SU-DHL-6 (cell line): Measurements from ENCODE around the gene PRLR.

Experiments
- EZH2phosphoT487 ChIP-seq: fragments of 200-600 bp; sonication (generic), shearing (Covaris generic); conservative IDR thresholded peaks from 2 replicates; pipeline ENCODE4 v1.6.1; 2018; ENCODE audit warnings: mild to moderate bottlenecking, antibody characterized with exemption, low read length, moderate library complexity, mixed read lengths
- TF ChIP-seq, protein P1 (sequence below): fragments of 200-600 bp; sonication (generic); IDR thresholded peaks from one replicate; pipeline ENCODE4 v1.5.1; 2017; ENCODE audit warnings: antibody characterized with exemption, mild to moderate bottlenecking, low read length, moderate library complexity; ENCODE audit not compliant: insufficient read depth, poor library complexity, severe bottlenecking

DNA sequence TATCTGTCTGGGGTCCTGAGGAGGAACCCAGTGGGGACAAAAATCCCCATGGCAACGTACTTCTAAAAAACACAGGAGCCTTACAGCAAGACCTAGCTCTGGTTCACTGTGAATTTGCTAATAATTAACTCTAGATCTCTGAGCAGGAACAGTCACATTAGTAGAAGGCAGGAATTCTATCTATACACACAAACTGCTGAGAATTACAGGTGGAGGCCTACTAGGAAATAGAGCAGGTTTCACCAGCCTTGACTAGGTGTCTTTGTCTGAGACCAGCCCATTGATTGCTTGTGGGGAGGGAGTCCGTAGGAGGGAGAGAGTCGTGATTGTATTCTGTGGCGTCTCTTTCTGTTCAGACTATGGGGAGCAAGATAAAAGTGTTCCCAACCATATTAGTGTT, 44.8 kb downstream of the PRLR start:
- TF ChIP-seq EZH2phosphoT487 = no peak
- TF ChIP-seq, protein P1, sequence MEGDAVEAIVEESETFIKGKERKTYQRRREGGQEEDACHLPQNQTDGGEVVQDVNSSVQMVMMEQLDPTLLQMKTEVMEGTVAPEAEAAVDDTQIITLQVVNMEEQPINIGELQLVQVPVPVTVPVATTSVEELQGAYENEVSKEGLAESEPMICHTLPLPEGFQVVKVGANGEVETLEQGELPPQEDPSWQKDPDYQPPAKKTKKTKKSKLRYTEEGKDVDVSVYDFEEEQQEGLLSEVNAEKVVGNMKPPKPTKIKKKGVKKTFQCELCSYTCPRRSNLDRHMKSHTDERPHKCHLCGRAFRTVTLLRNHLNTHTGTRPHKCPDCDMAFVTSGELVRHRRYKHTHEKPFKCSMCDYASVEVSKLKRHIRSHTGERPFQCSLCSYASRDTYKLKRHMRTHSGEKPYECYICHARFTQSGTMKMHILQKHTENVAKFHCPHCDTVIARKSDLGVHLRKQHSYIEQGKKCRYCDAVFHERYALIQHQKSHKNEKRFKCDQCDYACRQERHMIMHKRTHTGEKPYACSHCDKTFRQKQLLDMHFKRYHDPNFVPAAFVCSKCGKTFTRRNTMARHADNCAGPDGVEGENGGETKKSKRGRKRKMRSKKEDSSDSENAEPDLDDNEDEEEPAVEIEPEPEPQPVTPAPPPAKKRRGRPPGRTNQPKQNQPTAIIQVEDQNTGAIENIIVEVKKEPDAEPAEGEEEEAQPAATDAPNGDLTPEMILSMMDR = no peak
